HG02943 (cell line): ENCODE results near the gene CLCC1.
A peak's percentile ranks its signal among the peaks of the same experiment; 100 is the strongest.
"Not testable (repeated sequence)": the region's sequence is repeated elsewhere in the genome, so short reads cannot be mapped to it uniquely, and the experiment has no call there.

Source experiments
- ATAC-seq: cut with Tn5 transposase; IDR thresholded peaks from one replicate; pipeline ENCODE4 v1.9.1; 2021; ENCODE audit warnings: mild to moderate bottlenecking, low read depth, moderate library complexity; ENCODE audit not compliant: unreplicated experiment

CLCC1 gene

GRCh38 chr1:108963052-108963686, at the start of gene CLCC1:
TSS of gene CLCC1 (minus strand) at chr1:108963484. CDS start at chr1:108950437, 13,047 bp downstream.
- ATAC-seq = peak; percentile 90

GRCh38 chr1:109011335-109011734, 48.1 kb upstream of the CLCC1 start:
- ATAC-seq = no peak

GRCh38 chr1:108996622-108997021, 33.3 kb upstream of the CLCC1 start:
- ATAC-seq = not testable (repeated sequence)

GRCh38 chr1:108983114-108983513, 19.8 kb upstream of the CLCC1 start:
- ATAC-seq = no peak

GRCh38 chr1:108976658-108977057, 13.4 kb upstream of the CLCC1 start:
- ATAC-seq = no peak

- no peak for ATAC-seq
Observed at GRCh38 chr1:108972951-108973350, 9.7 kb upstream of the CLCC1 start.

GRCh38 chr1:108969346-108969745, 6.1 kb upstream of the CLCC1 start:
- ATAC-seq = no peak

- ATAC-seq = no peak
Observed at GRCh38 chr1:108962681-108963051, 618 bp downstream of the CLCC1 start.

GRCh38 chr1:108961752-108962486, 1.4 kb downstream of the CLCC1 start:
- no peak for ATAC-seq

GRCh38 chr1:108961198-108961597, 2.1 kb downstream of the CLCC1 start:
- no peak for ATAC-seq

GRCh38 chr1:108960719-108961118, 2.6 kb downstream of the CLCC1 start:
- no peak for ATAC-seq

GRCh38 chr1:108957888-108958287, 5.4 kb downstream of the CLCC1 start:
- ATAC-seq = no peak

- no peak for ATAC-seq
Observed at GRCh38 chr1:108955881-108956280, 7.4 kb downstream of the CLCC1 start.

- ATAC-seq = no peak
Observed at GRCh38 chr1:108955111-108955510, 8.2 kb downstream of the CLCC1 start.

GRCh38 chr1:108953452-108953851, 9.8 kb downstream of the CLCC1 start:
- no peak for ATAC-seq

- ATAC-seq = no peak
Observed at GRCh38 chr1:108951242-108951641, 12.0 kb downstream of the CLCC1 start.

- no peak for ATAC-seq
Observed at GRCh38 chr1:108949044-108949443, 14.2 kb downstream of the CLCC1 start.

GRCh38 chr1:108947871-108948525, 15.3 kb downstream of the CLCC1 start:
- no peak for ATAC-seq

GRCh38 chr1:108936170-108936569, 27.1 kb downstream of the CLCC1 start:
- no peak for ATAC-seq

- ATAC-seq = no peak
Observed at GRCh38 chr1:108933944-108934343, 29.3 kb downstream of the CLCC1 start.

GRCh38 chr1:108927565-108927964, 35.7 kb downstream of the CLCC1 start:
- ATAC-seq = not testable (repeated sequence)

GRCh38 chr1:108925920-108926319, 37.4 kb downstream of the CLCC1 start:
- no peak for ATAC-seq
